WTC11 (cell line): Measurements from ENCODE around the gene ZC3H12C. TPM values are rescaled to one million over a fixed set of nuclear protein-coding genes. Genes with fewer than 3 reads are reported as not detected.

Experiments
- ATAC-seq: fragments of 200-7000 bp; cut with Tn5 transposase; 2 replicates; pipeline ENCODE4 v1.10.0; 2021; ENCODE audit warnings: mild to moderate bottlenecking, moderate library complexity
- CTCF ChIA-PET: fragments of 300-600 bp; sonication (Branson Sonifier 250); formaldehyde crosslinking; loops from one replicate; lab custom pipeline; 2021; ENCODE audit warnings: antibody characterized with exemption; lab: Charles Lee
- POLR2A ChIA-PET: fragments of 350-600 bp; sonication (Branson Sonifier 250); formaldehyde crosslinking; loops from one replicate; lab custom pipeline; 2021; ENCODE audit warnings: antibody characterized with exemption; lab: Charles Lee
- DNase-seq: peaks from one replicate; pipeline ENCODE4 v3.0.0; 2021; ENCODE audit warnings: low spot score
- H3K27ac Mint-ChIP-seq: 2 replicates; pipeline ENCODE4 v1.8.0; 2021; ENCODE audit warnings: mixed read lengths
- H3K27me3 Mint-ChIP-seq: 2 replicates; pipeline ENCODE4 v1.8.0; 2021; ENCODE audit warnings: low read depth, mild to moderate bottlenecking, moderate library complexity, mixed read lengths
- H3K36me3 Mint-ChIP-seq: 2 replicates; pipeline ENCODE4 v1.8.0; 2021; ENCODE audit warnings: mixed read lengths
- H3K4me1 Mint-ChIP-seq: 2 replicates; pipeline ENCODE4 v1.8.0; 2022; ENCODE audit warnings: mixed read lengths
- H3K4me3 Mint-ChIP-seq: 2 replicates; pipeline ENCODE4 v1.8.0; 2021; ENCODE audit warnings: mild to moderate bottlenecking, moderate library complexity, mixed read lengths
- H3K9me3 Mint-ChIP-seq: 2 replicates; pipeline ENCODE4 v1.8.0; 2021; ENCODE audit warnings: mixed read lengths
- CDX4 ChIP-seq: fragments of 250-450 bp; sonication (Bioruptor Pico); IDR thresholded peaks from 2 replicates; pipeline ENCODE4 v1.9.0; 2021; ENCODE audit warnings: moderate library complexity, mild to moderate bottlenecking, inconsistent platforms, borderline replicate concordance
- CTCF ChIP-seq: fragments of 200-600 bp; IDR thresholded peaks from 2 replicates; pipeline ENCODE4 v1.8.0; 2022; ENCODE audit warnings: antibody characterized with exemption
- E2F4 ChIP-seq: sonication (generic); formaldehyde crosslinking; IDR thresholded peaks from 2 replicates; pipeline ENCODE4 v1.8.1; 2022; ENCODE audit warnings: low read depth, mild to moderate bottlenecking, moderate library complexity, missing genetic modification reagents, borderline replicate concordance
- FOXJ3 ChIP-seq: sonication (generic); formaldehyde crosslinking; IDR thresholded peaks from 2 replicates; pipeline ENCODE4 v1.9.0; 2021; ENCODE audit warnings: missing genetic modification reagents, mild to moderate bottlenecking, borderline replicate concordance
- HMGA2 ChIP-seq: fragments of 250-450 bp; sonication (Bioruptor Pico); IDR thresholded peaks from 2 replicates; pipeline ENCODE4 v1.4.0; 2021; ENCODE audit warnings: mild to moderate bottlenecking, moderate library complexity
- IRF1 ChIP-seq: sonication (generic); formaldehyde crosslinking; IDR thresholded peaks from 2 replicates; pipeline ENCODE4 v1.8.0; 2023; ENCODE audit warnings: missing genetic modification reagents
- MAX ChIP-seq: sonication (generic); formaldehyde crosslinking; IDR thresholded peaks from 2 replicates; pipeline ENCODE4 v1.8.0; 2022; ENCODE audit warnings: mild to moderate bottlenecking, missing genetic modification reagents
- MYBL2 ChIP-seq: sonication (generic); formaldehyde crosslinking; IDR thresholded peaks from 2 replicates; pipeline ENCODE4 v1.8.1; 2023; ENCODE audit warnings: mild to moderate bottlenecking, moderate library complexity, missing genetic modification reagents
- NFYB ChIP-seq: sonication (generic); formaldehyde crosslinking; conservative IDR thresholded peaks from 2 replicates; pipeline ENCODE4 v1.8.0; 2022; ENCODE audit warnings: low read depth, missing genetic modification reagents
- OVOL2 ChIP-seq: fragments of 250-450 bp; sonication (Bioruptor Pico); IDR thresholded peaks from 2 replicates; pipeline ENCODE4 v1.9.0; 2021; ENCODE audit warnings: mild to moderate bottlenecking, borderline replicate concordance
- PRDM15 ChIP-seq: sonication (generic); formaldehyde crosslinking; IDR thresholded peaks from 2 replicates; pipeline ENCODE4 v1.8.0; 2022; ENCODE audit warnings: missing genetic modification reagents
- RELA ChIP-seq: sonication (generic); formaldehyde crosslinking; IDR thresholded peaks from 2 replicates; pipeline ENCODE4 v1.8.1; 2022; ENCODE audit warnings: missing genetic modification reagents, mild to moderate bottlenecking, borderline replicate concordance
- ZNF121 ChIP-seq: sonication (generic); formaldehyde crosslinking; IDR thresholded peaks from 2 replicates; pipeline ENCODE4 v1.8.0; 2023; ENCODE audit warnings: missing genetic modification reagents
- ZNF281 ChIP-seq: sonication (generic); formaldehyde crosslinking; IDR thresholded peaks from 2 replicates; pipeline ENCODE4 v1.8.0; 2023; ENCODE audit warnings: mild to moderate bottlenecking, missing genetic modification reagents
- ZNF317 ChIP-seq: sonication (generic); formaldehyde crosslinking; IDR thresholded peaks from 2 replicates; pipeline ENCODE4 v1.8.1; 2023; ENCODE audit warnings: low read depth, mild to moderate bottlenecking, moderate library complexity, missing genetic modification reagents, borderline replicate concordance
- ZNF423 ChIP-seq: fragments of 250-450 bp; sonication (Bioruptor Pico); IDR thresholded peaks from 2 replicates; pipeline ENCODE4 v2.1.2; 2022; ENCODE audit warnings: mild to moderate bottlenecking, moderate library complexity
- ZNF671 ChIP-seq: fragments of 250-450 bp; sonication (Bioruptor Pico); IDR thresholded peaks from 2 replicates; pipeline ENCODE4 v1.8.0; 2021; ENCODE audit warnings: mild to moderate bottlenecking
- total RNA-seq: library from RNA; stranded (reverse); gene quantifications from 3 replicates; pipeline ENCODE4 v1.2.3, GENCODE V29; 2021

The ZC3H12C gene
- total RNA-seq, 1 experiment from 2014 or later, result 2.4 TPM

GRCh38 chr11:110177086-110177456 is 83.9 kb downstream of the ZC3H12C start:
- Mint-ChIP-seq H3K4me1 (peaks cover 40% of the 10 kb centered on the region), H3K27me3 (peaks cover 9% of the 10 kb centered on the region), H3K4me3 (no peak overlapping the region), H3K36me3 (no peaks in the 10 kb centered on the region), H3K27ac (no peak overlapping the region), H3K9me3 (no peaks in the 10 kb centered on the region)
- no peak for TF ChIP-seq ZNF317 (CRISPR knock-in tag)
- no peak for TF ChIP-seq CDX4 (CRISPR knock-in tag)
- no peak for TF ChIP-seq NFYB (CRISPR knock-in tag)
- TF ChIP-seq MAX (CRISPR knock-in tag), result no peak
- TF ChIP-seq IRF1 (CRISPR knock-in tag), result no peak
- TF ChIP-seq RELA, result no peak
- TF ChIP-seq ZNF121, result no peak
- POLR2A ChIA-PET, result no interaction called here
- CTCF ChIA-PET, result interaction anchor here (0.6 to 1.3 kb wide), 2 partner anchors 23 to 274 kb away, joined by 3 read pairs; no protein-coding TSS in a partner anchor
- DNase-seq (no peak), ATAC-seq (no peak)

- ChIA-PET POLR2A (no interaction called here), CTCF (no interaction called here)
- Mint-ChIP-seq H3K9me3 (no peaks in the 10 kb centered on the region), H3K4me1 (peaks cover 31% of the 10 kb centered on the region), H3K36me3 (no peaks in the 10 kb centered on the region), H3K27me3 (peaks cover 9% of the 10 kb centered on the region), H3K27ac (no peak overlapping the region), H3K4me3 (no peak overlapping the region)
- ATAC-seq (no peak), DNase-seq (no peak)
- TF ChIP-seq PRDM15 (CRISPR knock-in tag), result no peak
- no peak for TF ChIP-seq ZNF423
- TF ChIP-seq MYBL2 (CRISPR knock-in tag), result no peak
- no peak for TF ChIP-seq ZNF671 (CRISPR knock-in tag)
- no peak for TF ChIP-seq ZNF317 (CRISPR knock-in tag)
- TF ChIP-seq OVOL2 (CRISPR knock-in tag), result no peak
- no peak for TF ChIP-seq HMGA2 (CRISPR knock-in tag)
- TF ChIP-seq FOXJ3 (CRISPR knock-in tag), result no peak
- no peak for TF ChIP-seq RELA
- no peak for TF ChIP-seq ZNF281 (CRISPR knock-in tag)
- TF ChIP-seq CTCF, result no peak
- TF ChIP-seq E2F4 (CRISPR knock-in tag), result no peak
Observed at GRCh38 chr11:110179064-110179463, 85.9 kb downstream of the ZC3H12C start.
